Dendritic cell treated with granulocyte-macrophage colony-stimulating factor and Interleukin-4, amounts not matched to agents 40 ng/mL and 50 ng/mL, for 4 days (primary cell): ENCODE results near the gene TRAF4.

Experiments used
- H3K27ac Mint-ChIP-seq: one replicate; pipeline ENCODE4 v1.8.0; 2022; ENCODE audit warnings: mild to moderate bottlenecking, mixed read lengths
- H3K27me3 Mint-ChIP-seq: one replicate; pipeline ENCODE4 v1.8.0; 2022; ENCODE audit warnings: mild to moderate bottlenecking, mixed read lengths
- H3K36me3 Mint-ChIP-seq: one replicate; pipeline ENCODE4 v1.8.0; 2022; ENCODE audit warnings: low read depth, mixed read lengths
- H3K4me1 Mint-ChIP-seq: one replicate; pipeline ENCODE4 v1.8.0; 2022; ENCODE audit warnings: low read depth, mixed read lengths
- H3K4me3 Mint-ChIP-seq: one replicate; pipeline ENCODE4 v1.8.0; 2022; ENCODE audit warnings: mild to moderate bottlenecking, moderate library complexity, mixed read lengths
- H3K9me3 Mint-ChIP-seq: one replicate; pipeline ENCODE4 v1.8.0; 2022; ENCODE audit warnings: mixed read lengths
- intact Hi-C: fragments of 100-400 bp; cut with micrococcal nuclease; formaldehyde crosslinking; loops from one replicate; pipeline ENCODE4 v1.15.0; 2022

Gene TRAF4

DNA sequence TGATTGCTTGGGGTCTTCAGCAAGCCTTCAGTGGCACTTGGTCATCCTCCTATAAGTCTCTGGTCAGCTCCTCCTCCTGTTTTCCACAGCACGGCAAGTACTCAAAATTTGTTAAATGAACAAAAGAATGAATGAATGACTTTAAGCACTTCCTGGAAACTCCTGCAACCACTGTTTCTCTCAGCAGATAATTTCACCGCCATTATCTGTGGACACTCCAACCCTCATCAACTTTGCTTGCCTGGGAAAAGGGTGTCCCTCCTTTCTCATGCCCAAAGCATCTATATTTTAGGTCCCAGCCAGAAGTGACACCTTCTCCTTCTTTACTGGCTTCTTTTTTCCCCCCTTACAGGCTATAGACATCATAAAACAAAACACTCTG, 36.5 kb upstream of the TRAF4 start:
- Mint-ChIP-seq H3K4me1 (peaks cover 22% of the 10 kb centered on the region), H3K4me3 (no peak overlapping the region), H3K27me3 (no peaks in the 10 kb centered on the region), H3K9me3 (no peaks in the 10 kb centered on the region), H3K27ac (no peak overlapping the region), H3K36me3 (peaks cover 50% of the 10 kb centered on the region)
- intact Hi-C loops = no loop called here

DNA sequence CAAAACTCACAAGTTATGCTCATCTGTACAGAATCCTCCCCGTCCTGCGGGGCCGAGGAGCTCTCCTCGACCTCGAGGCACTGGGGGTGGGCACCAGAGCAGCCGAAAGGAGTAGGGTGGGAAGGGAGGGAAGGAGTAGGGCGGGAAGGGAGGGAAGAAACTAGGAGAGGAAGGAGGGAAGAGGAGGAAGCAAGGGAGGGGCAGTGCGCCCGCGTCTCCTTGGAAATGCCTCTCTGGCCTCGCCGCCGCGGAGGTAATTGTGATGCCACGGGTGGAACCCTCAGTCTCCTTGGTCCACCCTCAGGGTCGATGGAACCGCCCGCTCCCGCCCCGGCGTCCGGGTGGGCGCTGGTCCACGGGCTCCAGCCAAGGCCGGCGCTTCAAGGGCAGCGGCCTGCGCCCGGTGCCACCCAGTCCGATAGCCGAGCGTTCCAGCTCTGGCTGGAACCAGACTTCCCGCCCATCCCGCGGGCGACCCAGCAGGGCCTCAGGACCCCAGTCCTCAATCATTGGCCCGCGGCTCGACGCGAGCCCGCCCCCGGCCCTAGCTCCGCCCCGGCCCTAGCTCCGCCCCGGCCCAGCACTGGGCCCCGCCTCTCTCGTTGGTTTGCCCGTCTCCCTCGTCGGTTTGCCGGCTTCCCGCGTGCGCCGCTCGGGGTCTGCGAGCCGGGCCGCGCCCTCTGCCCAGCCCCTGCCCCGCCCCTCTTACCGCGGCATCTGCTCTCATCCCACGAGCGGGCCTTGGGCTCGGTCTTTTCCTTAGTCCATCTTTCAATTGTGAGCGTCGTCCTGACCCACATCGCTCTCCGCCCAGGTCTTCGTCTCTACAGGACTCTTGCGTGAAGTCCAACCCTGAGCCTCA, 32.7 kb upstream of the TRAF4 start:
- Mint-ChIP-seq H3K9me3 (no peaks in the 10 kb centered on the region), H3K4me1 (peaks cover 38% of the 10 kb centered on the region), H3K4me3 (peak overlapping the region; percentile 77), H3K27me3 (peaks cover 2% of the 10 kb centered on the region), H3K36me3 (peaks cover 38% of the 10 kb centered on the region), H3K27ac (peak overlapping the region; percentile 93)
- intact Hi-C loops = loop anchor here (5.0 kb wide), 1 partner anchor 49 kb away; the partner anchor contains the start of genes SDF2 and SUPT6H

DNA sequence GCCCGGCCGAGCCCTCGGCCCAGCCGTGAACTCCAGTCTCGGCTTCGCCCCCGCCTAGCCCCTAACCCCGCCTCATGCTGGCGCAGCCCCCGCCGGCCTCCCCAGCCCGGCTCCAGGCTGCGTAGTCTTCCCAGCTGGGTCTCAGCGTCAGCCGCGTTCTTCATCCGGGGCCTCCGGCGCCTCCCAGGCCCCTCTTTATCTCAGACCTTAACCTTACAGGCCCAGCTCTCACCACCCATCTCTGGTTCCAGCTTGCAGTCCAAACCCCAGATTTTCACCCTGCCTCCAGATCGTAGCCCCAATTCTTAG, 32.1 kb upstream of the TRAF4 start, which contains the start of gene PROCA1:
Gene PROCA1, minus strand, starts transcription at position 166 of the 309 bp plus-strand sequence. CDS start 228 bp downstream, outside the sequence.
- Mint-ChIP-seq H3K4me3 (peak within 1 kb of the TSS; percentile 77), H3K9me3 (no peaks in the 10 kb centered on the region), H3K27ac (peak within 1 kb of the TSS; percentile 93), H3K27me3 (peaks cover 2% of the 10 kb centered on the region), H3K4me1 (peaks cover 39% of the 10 kb centered on the region), H3K36me3 (peaks cover 38% of the 10 kb centered on the region)
- intact Hi-C loops = loop anchor here (5.0 kb wide), 1 partner anchor 49 kb away; the partner anchor contains the start of genes SDF2 and SUPT6H

DNA sequence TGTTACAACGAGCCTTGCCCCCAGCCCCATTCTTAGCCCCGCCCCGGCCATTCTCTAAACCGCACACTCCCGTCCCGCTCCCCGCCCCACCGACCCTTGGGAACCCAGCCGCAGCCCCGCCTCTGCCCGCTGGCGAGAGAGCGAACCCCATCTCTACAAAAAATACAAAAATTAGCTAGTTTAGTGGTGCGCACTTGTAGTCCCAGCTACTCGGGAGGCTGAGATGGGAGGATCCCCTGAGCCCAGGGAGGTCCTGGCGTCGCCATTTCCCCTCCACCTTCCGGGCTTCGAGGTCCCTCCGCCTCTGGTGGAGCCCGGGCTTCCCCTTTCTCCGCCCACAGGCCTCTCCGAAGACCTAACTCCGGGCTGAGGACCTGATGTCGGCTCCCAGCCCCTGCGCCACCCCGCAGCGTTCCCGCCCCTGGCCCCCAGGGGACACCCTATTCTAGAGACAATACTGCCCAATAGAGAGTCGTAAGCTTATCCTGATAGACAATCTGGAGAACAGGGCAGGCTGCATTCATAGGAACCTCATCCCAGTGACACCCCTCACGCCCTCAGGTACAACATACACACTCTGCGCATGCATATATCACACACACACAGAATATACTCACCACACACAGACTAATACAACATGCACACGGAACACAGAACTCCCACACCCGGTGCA, 31.6 kb upstream of the TRAF4 start:
- Mint-ChIP-seq H3K4me1 (peaks cover 39% of the 10 kb centered on the region), H3K9me3 (no peaks in the 10 kb centered on the region), H3K4me3 (peak overlapping the region; percentile 77), H3K27me3 (peaks cover 2% of the 10 kb centered on the region), H3K27ac (peak overlapping the region; percentile 93), H3K36me3 (peaks cover 35% of the 10 kb centered on the region)
- intact Hi-C loops = loop anchor here (5.0 kb wide), 1 partner anchor 50 kb away; the partner anchor contains the start of genes SDF2 and SUPT6H

DNA sequence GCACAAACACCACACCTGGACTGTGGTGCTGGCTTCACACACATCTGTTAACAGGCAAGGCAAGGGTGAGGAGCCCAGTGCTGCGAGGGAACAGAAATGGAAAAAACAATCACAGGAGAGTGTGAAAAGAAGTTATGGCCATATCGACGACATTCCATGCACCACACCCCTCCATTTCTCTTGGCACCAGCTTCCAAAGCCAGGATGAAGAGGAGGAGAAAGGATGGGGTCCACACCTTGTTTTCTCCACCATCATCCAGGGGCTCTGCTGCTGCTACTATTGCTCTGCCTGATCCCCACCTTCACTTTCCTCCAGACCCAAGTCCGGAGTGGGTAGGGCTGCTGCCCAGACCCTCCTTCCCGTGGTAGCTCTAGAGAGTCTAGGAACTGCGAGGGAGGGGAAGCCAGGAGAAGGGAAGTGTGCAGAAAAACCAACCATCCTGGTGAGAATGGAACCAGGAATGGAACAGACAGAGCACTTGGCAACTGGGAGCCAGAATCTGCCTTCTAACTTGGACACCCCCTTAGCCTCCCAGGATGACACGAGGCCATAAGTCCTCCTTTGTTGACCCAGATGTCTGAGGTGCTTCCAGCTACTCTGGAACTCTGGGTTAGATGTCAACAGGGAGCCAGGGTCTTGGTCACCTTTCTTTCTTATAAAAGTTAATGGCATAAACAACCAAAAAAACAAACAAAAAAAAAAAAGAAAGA, 31.0 kb upstream of the TRAF4 start:
- Mint-ChIP-seq H3K4me3 (peak overlapping the region; percentile 77), H3K9me3 (no peaks in the 10 kb centered on the region), H3K36me3 (peaks cover 32% of the 10 kb centered on the region), H3K4me1 (peaks cover 41% of the 10 kb centered on the region), H3K27ac (peak overlapping the region; percentile 93), H3K27me3 (peaks cover 2% of the 10 kb centered on the region)
- intact Hi-C loops = loop anchor here (5.0 kb wide), 1 partner anchor 51 kb away; the partner anchor contains the start of genes SDF2 and SUPT6H

DNA sequence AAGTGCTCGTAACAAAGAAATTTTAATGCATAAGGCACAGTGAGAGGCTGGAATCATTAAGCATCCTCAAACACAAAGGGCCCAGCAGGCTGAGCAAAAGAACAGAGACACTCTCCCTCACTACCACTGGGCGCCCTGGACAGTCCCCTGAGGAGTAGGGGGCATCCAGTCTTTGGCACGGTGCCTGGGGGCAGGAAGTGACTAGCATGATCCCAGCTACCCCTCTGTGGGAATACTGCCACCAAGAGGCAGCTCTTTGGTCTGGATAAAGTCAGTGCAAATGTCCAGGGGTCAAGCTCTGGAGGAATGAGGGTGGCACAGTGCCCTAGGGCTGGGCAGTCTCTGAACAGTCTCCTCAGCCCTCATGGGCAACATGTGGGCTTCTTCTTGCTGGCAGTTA, 29.5 kb upstream of the TRAF4 start:
- Mint-ChIP-seq H3K4me3 (no peak overlapping the region), H3K36me3 (peaks cover 30% of the 10 kb centered on the region), H3K27ac (no peak overlapping the region), H3K27me3 (peaks cover 2% of the 10 kb centered on the region), H3K9me3 (no peaks in the 10 kb centered on the region), H3K4me1 (peaks cover 53% of the 10 kb centered on the region)
- intact Hi-C loops = loop anchor here (5.0 kb wide), 1 partner anchor 52 kb away; the partner anchor contains the start of genes SDF2 and SUPT6H

DNA sequence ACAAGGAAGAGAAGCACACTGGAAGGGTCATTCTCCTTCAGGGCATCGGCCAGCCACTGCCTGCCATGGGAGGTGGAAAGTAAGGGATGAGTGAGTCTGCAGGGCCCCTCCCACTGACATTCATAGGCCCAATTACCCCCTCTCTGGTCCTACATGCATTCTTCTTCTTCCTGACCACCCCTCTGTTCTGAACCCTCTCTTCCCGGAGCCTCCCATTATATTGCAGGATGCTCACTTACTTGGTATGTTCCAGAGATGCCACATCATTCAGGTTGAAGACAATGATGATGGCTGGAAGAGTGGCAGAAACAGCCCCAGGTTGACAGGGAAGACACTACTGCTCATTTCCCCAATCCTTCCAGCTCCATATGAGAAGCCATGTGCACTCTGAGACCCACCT, 28.6 kb upstream of the TRAF4 start:
- H3K4me3 Mint-ChIP-seq = no peak overlapping the region
- intact Hi-C loops = loop anchor here (5.0 kb wide), 1 partner anchor 68 kb away; the partner anchor contains the start of gene BLTP2
- H3K9me3 Mint-ChIP-seq = no peaks in the 10 kb centered on the region

DNA sequence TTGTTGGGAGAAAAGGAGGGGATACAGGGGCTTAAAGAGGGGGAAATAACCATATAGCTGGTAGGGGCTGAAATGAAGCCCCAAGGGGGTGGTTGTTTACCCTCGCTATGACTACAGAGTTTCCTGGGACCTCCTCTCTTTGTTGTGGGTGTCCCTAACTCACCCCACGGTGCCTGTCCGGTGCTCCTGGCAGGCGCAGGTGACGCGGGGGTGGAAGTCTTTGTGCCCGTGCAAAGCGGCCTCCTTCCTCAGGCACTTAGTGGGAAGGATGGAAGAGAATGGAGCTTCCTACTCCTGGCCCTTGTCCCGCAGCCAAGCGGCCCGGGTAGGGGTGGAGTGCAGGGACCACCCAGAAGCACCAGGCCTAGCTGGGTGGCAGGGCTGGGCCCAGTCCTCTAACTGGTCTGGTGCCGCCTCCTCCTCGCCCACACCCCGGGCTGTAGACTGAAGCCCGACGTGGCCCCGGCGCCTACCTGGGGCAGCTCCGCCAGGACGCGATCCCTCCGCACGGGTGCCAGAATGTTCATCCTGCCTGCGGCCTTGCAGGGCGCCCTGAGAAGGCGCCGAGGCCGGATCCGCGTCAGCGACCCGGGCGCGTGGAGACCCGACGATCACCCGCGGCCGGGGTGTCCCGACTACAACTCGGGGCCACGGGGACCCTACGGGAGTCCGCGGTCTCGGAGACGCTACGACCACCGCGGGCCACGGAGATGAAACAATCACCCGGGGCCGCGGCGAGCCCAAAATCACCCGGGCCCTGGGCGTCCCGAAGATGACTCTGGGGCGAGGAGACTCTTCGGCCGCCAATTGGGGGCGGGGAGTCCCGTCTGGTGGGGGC, 26.9 kb upstream of the TRAF4 start:
- intact Hi-C loops = loop anchor here (5.0 kb wide), 1 partner anchor 70 kb away; the partner anchor contains the start of gene BLTP2
- Mint-ChIP-seq H3K27me3 (peaks cover 2% of the 10 kb centered on the region), H3K27ac (peak overlapping the region; percentile 91), H3K4me3 (peak overlapping the region; percentile 84), H3K36me3 (peaks cover 53% of the 10 kb centered on the region), H3K4me1 (peaks cover 57% of the 10 kb centered on the region), H3K9me3 (no peaks in the 10 kb centered on the region)

More for the DNA sequence above, 28.6 kb upstream of the TRAF4 start:
- Mint-ChIP-seq H3K4me1 (peaks cover 56% of the 10 kb centered on the region), H3K27me3 (peaks cover 2% of the 10 kb centered on the region), H3K36me3 (peaks cover 35% of the 10 kb centered on the region), H3K27ac (no peak overlapping the region)

DNA sequence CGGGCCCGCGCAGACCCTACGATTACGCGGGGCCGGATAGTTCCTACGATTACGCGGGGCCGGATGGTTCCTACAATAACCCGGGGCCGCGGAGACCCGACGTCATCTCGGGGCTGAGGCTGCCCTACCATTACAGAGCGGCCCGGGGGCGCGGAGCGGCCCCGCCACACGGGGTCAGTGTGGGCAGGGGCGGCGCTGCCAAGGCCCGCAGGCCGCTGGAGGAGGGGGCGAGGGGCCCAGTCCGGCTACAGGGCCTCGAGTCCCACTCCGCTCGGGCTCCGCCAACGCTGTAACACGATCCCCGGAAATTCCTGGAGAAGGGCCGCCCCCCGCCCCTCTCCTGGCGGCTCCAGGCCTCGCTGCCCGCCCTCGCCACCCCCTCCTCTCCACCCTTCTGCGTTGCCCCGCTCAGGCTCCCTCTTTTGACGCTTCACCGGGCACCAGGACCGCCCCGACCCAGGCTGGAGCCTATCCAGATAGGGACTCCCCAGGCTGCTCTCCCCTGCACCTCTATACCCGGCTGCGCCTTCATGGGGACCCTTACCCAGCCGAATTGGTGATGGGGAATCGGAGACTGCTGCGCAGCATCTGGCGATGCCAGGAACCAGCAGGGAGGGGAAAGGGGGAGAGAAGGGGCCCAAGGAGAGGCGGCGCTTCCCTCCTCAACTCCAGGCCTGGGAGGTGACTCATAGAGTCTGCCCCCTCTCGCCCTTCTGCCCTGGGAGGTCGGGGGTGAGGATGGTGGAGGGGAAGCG, 26.1 kb upstream of the TRAF4 start, which contains the start of gene RAB34:
Gene RAB34, minus strand, starts transcription at position 291 of the 755 bp plus-strand sequence. CDS start 602 bp downstream, outside the sequence.
- Mint-ChIP-seq H3K4me3 (peak within 1 kb of the TSS; percentile 84), H3K4me1 (peaks cover 49% of the 10 kb centered on the region), H3K27ac (peak within 1 kb of the TSS; percentile 91), H3K36me3 (peaks cover 61% of the 10 kb centered on the region), H3K9me3 (no peaks in the 10 kb centered on the region), H3K27me3 (peaks cover 2% of the 10 kb centered on the region)
- intact Hi-C loops = loop anchor here (5.0 kb wide), 1 partner anchor 70 kb away; the partner anchor contains the start of gene BLTP2

DNA sequence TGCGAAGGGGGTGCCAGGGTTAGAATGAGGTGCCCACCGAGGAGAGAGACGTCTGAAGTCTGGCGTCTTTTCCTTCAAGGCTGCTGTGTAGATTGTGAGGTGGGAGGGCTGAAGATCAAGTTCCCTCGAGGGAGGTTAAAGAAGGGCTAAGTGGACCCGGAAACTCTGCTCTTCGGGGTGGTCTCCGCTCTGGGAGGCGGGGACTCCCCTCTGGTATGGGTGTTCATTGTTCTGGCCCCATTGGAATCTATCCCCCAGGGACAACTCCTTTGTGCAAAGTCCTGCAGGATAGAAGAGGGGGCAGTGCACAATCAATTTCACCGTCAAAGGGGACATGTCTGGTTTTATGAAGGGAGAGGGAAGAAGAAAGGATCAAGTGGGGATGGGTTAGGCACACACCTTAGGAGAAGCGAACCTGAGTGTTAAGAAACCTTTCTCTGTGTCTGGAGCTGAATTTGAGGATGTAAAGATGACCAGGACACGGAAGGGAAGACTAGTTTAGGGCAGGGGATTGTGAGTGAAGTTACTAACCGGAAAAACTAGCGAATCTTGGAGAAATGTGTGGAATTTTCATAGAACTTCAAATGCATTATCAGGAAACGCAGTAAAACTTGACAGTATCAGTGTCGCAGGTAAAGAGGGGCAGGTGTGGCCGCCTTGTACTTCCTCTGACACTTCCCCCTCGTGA, 25.3 kb upstream of the TRAF4 start:
- intact Hi-C loops = loop anchor here (5.0 kb wide), 1 partner anchor 71 kb away; the partner anchor contains the start of gene BLTP2
- Mint-ChIP-seq H3K4me1 (peaks cover 47% of the 10 kb centered on the region), H3K36me3 (peaks cover 68% of the 10 kb centered on the region), H3K27ac (peak overlapping the region; percentile 91), H3K27me3 (peaks cover 2% of the 10 kb centered on the region), H3K4me3 (peak overlapping the region; percentile 84), H3K9me3 (no peaks in the 10 kb centered on the region)

DNA sequence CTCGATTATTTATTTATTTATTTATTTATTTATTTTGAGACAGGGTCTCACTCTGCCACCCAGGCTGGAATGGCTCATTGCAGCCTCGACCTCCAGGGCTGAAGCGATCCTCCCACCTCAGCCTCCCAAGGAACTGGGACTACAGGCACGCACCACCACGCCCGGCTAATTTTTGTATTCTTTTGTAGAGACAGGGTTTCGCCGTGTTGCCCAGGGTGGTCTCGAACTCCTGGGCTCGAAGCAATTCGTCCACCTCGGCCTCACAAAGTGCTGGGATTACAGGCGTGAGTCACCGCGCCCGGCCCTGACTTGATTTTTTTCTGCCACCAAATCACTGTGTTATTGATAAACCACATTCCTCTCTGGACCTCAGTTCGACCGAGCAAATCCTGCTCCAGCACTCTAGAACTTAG, 24.8 kb upstream of the TRAF4 start:
- Mint-ChIP-seq H3K27ac (peak overlapping the region; percentile 91), H3K36me3 (peaks cover 69% of the 10 kb centered on the region), H3K9me3 (no peaks in the 10 kb centered on the region), H3K27me3 (peaks cover 2% of the 10 kb centered on the region), H3K4me1 (peaks cover 52% of the 10 kb centered on the region), H3K4me3 (peak overlapping the region; percentile 95)
- intact Hi-C loops = loop anchor here (5.0 kb wide), 1 partner anchor 72 kb away; the partner anchor contains the start of gene BLTP2
